GM21723 (cell line): ENCODE results near the gene AP4E1.
A peak's percentile ranks its signal among the peaks of the same experiment; 100 is the strongest.
"Not testable (repeated sequence)": the region's sequence is repeated elsewhere in the genome, so short reads cannot be mapped to it uniquely, and the experiment has no call there.

Experiments
- ATAC-seq: cut with Tn5 transposase; IDR thresholded peaks from one replicate; pipeline ENCODE4 v1.9.1; 2021; ENCODE audit warnings: mild to moderate bottlenecking, moderate library complexity; ENCODE audit not compliant: unreplicated experiment

The AP4E1 gene

DNA sequence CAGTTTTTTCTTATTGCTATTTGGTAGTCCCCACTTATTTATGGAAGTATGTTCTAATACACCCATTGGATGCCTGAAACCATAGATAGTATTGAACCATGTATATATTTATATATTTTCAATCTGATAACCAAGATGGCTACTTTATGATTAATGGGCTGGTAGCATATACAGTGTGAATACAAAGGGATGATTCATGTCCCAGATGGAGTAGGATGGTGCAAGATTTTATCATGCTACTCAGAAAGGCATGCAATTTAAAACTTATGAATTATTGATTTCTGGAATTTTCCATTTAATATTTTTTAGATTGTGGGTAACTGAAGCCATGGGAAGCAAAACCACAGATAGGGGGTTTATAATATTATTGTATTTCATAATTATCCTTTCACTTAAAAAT, 35.2 kb downstream of the AP4E1 start:
- ATAC-seq, result no peak

DNA sequence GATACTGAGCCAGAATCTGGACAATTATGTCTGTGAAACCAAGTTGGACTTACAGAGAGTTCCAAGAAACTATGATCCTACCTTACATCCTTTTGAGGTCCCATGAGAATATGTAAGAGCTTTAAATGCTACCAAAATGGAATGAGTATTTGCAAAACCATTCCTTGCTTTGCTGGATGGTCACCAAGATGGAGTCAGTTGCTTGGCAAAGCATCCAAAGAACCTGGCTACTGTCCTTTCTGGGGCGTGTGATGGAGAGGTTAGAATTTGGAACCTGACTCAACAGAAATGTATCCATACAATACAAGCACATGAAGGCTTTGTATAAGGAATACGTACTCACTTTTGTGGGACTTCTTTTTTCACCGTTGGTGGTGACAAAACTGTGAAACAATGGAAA, 36.2 kb downstream of the AP4E1 start:
- ATAC-seq, result no peak

DNA sequence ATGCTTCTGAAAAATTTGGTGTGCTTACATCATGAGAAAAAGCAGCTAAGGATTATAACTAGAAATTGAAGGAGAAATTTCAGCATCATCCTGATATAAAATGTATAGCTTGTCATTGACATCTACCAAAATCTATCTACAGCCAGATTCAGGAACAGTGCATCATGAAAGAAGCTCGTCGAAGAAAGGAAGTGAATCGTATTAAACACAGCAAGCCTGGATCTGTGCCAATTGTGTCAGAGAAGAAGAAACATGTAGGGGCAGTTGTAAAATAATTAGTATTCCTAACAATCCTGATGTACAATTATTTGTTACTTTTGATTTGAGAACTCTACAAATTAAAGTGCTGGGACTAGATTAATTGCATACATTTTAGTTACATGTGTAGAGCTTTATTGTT, 37.2 kb downstream of the AP4E1 start:
- no peak for ATAC-seq

DNA sequence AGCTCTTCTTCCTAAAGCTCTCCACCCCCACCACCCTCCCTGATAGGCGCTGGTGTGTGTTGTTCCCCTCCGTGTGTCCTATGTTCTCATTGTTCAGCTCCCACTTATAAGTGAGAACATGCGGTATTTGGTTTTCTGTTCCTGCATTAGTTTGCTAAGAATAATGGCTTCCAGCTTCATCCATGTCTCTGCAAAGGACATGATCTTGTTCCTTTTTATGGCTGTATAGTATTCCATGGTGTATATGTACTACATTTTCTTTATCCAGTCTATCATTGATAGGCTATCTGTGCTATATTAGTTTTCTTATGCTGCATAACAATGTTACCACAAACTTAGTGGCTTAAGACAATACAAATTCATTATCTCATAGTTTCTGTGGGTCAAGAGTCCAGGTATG, 42.3 kb downstream of the AP4E1 start:
- not testable (repeated sequence) for ATAC-seq

DNA sequence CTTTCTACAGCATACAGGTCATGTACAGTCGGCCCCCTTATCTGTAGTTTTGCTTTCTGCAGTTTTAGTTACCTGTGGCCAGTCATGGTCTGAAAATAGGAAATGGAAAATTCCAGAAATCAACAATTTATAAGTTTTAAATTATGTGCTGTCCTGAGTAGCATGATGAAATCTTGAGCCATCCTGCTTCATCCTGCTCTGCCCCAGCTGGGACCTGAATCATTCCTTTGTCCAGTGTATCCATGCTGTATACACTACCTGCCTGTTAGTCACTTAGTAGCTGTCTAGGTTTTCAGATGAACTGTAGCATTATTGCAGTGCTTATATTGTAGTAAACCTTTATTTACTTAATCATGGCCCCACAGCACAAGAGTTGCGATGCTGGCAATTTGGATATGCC, 44.8 kb downstream of the AP4E1 start:
- ATAC-seq, result no peak

DNA sequence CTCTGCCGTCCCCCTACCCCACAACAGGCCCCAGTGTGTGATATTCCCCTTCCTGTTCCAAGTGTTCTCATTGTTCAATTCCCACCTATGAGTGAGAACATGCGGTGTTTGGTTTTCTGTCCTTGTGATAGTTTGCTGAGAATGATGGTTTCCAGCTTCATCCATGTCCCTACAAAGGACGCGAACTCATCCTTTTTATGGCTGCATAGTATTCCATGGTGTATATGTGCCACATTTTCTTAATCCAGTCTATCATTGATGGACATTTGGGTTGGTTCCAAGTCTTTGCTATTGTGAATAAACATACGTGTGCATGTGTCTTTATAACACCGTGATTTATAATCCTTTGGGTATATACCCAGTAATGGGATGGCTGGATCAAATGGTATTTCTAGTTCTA, 46.4 kb downstream of the AP4E1 start:
- not testable (repeated sequence) for ATAC-seq

DNA sequence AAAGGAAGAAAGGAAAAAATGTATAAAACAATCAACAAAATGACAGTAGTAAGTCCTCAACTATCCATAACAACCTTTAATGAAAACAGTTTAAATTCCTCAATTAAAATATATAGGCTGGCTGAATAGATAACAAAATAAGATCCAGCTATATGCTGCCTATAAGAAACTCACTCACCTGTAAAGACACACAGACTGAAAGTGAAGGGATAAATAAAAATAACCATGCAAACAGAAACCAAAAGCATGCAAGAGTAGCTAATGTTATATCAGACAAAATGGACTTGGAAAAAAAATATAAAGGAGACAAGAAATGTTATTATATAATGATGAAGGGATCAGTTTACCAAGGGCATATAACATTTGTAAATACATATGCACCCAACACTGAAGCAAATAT, 51.2 kb downstream of the AP4E1 start:
- peak; percentile 63 for ATAC-seq

DNA sequence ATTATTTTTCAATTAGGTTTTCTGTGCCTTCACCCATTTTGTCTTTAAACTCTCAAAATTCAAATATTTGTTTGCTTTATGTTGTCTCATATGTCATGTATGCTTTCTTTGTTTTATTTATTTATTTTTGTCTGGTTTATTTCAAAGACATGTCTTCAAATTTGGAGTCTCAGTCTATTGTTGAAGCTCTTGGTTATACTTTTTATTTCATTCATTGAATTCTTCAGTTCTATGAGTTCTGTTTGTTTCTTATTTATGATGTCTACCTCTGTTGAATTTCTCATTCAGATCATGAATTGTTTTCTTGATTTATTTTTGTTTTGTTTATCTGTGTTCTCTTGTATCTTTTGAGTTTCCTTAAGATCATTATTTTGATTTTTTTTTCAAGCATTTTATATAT, 55.6 kb downstream of the AP4E1 start:
- ATAC-seq, result no peak

DNA sequence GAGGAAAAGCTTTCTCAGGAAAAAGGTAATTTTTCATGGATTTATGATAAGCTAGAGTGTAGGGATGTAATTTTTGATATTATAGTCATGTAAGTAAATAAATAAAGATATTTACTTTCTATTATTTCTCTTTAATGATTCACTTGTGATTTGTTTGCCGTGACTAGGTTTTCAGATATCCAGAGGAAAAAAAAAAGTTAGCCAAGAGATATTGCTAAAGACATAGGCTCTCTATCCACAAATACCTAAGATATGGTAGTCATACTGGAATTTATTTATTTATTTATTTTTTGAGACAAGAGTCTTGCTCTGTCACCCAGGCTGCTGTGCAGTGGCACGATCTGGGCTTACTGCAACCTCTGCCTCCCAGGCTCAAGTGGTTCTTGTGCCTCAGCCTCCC, 59.9 kb downstream of the AP4E1 start:
- no peak for ATAC-seq

DNA sequence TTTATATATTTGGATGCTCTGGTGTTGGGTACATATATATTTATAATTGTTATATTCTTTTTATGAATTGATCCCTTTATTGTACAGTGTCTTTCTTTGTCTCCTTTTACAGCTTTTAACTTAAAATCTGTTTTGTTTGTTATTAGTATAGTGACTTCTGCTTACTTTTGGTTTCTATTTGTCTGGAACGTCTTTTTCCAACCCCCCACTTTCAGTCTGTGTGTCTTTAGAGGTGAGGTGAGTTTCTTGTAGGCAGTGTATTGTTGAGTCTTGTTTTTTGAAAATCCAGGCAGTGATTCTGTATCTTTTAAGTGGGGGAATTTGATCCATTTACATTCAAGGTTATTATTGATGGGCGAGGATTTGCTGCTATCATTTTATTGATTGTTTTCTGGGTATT, 62.0 kb downstream of the AP4E1 start:
- ATAC-seq, result no peak

DNA sequence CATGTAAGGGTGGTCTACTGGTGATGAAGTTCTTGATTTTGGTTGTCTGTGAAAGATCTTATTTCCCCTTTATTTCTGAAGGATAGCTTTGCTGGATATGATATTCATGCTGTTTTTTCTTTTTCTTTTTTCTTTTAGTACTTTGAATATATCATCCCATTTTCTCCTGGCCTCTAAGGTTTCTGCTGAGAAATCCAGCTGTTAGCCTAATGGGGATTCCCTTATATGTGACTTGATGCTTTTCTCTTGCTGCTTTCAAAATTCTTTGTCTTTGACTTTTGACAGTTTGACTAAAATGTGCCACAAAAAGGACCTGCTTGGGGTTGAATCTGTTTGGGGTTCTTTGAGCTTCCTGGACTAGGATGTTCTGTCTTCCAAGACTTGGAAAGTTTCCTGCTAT, 62.6 kb downstream of the AP4E1 start:
- ATAC-seq, result no peak

DNA sequence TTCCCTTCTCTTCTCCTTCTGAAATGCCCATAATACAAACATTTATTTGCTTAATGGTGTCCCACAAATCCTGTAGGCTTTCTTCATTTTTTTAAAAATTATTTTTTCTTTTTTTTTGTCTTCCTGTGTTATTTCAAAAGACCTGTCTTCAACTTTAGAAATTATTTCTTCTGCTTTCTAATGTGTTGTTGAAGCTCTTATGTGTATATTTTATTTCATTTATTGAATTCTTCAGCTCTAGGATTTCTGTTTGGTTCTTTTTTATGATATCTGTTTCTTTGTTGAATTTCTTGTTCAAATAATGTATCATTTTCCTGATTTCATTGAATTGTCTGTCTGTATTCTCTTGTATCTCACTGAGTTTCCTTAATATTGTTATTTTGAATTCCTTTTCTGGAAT, 63.1 kb downstream of the AP4E1 start:
- no peak for ATAC-seq

DNA sequence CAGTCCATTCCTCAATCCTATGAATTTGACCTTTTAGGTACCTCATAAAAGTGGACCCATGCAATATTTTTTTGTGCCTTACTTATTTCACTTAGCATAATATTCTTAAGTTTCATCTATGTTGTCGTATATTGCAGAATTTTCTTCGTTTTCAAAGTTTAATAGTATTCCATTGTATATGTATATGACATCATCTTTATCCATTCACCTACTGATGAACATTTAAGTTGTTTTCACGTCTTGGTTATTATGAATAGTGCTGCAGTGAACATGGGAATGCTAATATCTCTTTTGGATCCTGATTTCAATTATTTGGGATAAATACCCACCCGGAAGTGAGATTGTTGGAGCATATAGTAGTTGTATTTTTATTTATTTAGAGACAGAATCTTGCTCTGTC, 65.1 kb downstream of the AP4E1 start:
- no peak for ATAC-seq

DNA sequence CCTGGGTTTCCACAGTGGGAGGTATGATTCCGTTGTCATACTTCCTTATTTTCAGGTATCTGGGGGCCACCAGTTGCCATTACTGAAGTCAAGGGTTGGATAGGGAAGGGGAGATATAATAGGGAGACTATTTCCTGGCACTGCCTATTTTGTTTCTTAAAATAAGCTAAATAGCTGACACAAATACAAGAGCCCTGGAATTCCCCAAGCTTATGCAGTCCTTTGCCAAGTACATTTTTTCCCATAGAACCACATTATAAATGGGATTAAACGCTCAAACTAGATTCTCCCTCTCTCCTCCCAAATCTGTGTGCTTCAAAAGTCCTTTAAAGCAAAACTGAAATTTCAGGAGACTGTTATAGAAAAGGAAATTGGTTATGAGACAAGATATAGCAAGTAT, 68.7 kb downstream of the AP4E1 start:
- no peak for ATAC-seq

DNA sequence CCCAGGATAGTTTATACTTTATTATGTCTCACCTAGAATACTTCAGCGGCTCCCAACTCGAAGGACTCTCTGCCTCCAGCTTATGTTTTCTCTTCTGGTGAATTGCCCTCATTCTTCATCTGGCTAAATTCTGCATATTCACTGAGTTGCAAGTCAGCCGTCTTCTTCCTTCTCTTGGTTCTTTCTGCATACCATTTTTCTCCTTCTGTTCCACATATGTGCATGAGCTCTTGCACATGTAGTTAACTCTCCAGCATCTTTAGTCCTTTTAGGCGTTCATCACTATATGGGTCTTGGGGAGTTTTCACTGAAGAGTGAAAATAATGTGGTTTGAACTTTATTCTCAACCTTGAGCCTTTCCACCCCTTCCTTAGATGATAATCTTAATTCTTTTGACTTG, 70.1 kb downstream of the AP4E1 start:
- no peak for ATAC-seq

DNA sequence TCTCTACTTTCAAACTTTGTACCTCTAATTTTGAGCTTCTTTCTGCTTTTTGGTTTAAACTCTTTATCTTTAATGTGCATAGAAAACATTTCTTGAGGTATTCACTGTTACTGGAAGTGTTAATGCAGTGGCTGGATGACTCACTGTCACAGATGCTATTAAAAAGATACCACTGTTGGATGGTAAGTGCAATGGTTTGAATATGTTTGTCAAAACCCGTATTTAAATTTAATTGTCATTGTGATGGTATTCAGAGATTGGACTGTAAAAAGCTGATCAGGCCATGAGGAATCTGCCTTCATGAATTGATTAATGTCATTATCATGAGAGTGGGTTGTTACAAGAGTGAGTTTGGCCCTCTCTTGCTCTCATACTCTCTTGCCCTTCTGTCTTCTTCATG, 70.6 kb downstream of the AP4E1 start:
- no peak for ATAC-seq

DNA sequence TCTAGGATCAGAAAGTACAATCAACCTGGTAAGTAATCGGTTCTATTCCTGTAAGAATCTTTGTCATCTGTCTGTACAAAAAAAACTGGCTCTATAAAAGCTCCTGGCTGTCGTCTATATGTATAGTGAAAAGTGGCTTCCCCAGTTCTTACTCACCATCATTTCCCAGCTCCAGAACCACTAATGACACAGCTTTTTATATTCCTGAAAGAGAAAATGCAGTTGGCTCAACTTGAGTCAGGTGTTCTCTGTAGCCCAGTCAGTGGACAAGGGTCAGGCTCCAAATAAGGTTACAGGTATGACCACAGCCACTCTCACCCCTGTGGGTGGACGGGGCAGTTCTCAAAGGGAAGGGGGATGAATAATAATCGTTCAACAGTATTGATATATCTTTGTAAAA, 85.1 kb downstream of the AP4E1 start:
- no peak for ATAC-seq

DNA sequence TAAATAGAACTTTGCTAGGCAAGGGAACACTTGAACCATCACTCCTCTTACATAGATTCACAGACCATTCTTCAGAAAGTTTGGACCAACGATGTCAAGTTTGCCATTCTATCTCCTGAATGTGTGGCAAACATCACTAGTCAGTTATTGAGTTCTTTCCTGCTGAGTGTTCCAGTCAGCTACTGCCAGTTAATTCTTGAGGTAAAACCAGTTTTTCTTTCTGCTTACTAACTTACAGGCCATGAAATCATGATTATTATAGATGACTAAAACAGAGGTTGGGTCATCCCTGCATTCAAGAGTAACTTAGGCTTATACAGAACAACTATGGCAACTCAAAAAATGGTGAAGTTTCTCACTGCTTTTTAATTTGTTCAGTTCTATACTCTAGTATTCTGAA, 88.2 kb downstream of the AP4E1 start:
- no peak for ATAC-seq

DNA sequence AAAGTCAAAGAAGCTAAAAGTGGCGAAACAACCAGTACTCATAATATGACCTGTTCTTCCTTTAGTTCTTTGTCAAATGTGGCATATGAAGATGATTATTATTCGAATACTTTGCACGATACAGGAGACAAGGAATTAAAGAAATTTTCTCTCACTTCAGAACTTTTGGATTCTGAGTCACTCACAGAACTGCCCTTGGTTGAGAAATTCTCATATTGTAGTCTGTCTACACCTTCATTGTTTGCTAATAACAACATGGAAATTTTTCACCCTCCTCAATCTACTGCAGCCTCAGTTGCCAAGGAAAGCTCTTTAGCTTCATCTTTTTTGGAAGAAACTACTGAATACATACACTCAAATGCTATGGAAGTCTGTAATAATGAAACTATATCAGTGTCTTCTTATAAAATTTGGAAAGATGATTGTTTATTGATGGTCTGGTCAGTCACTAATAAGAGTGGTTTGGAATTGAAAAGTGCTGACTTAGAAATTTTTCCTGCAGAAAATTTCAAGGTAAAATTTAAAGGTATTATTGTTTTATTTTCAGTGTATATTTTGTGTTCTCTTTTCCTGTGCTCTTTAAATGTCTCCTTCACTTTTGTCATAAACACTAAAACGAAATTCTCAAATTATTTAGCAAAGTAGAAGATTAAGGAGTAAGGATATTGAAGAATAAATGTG, 89.0 kb downstream of the AP4E1 start:
- ATAC-seq, result no peak

DNA sequence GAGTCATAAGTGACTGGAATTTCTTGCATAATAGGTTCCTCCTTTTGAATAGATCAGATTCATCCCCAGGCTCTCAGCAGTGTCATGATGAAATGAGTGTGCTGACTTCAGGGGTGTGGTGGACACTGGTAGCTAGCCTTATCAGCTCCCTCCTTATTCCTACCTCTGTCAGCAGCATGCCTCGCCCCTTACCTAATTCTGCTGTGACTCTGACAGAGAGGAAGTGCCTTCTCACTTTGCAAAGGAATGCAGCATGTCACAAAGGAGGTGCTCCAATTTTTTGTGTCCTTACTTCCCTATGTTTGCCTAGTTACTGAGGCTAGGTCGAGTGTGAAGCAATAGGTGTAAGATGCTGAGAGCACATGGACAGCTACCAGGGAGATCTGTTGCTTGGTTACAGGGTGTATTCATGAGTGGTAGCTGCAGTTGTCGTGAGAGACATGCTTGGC, 95.6 kb downstream of the AP4E1 start:
- no peak for ATAC-seq

DNA sequence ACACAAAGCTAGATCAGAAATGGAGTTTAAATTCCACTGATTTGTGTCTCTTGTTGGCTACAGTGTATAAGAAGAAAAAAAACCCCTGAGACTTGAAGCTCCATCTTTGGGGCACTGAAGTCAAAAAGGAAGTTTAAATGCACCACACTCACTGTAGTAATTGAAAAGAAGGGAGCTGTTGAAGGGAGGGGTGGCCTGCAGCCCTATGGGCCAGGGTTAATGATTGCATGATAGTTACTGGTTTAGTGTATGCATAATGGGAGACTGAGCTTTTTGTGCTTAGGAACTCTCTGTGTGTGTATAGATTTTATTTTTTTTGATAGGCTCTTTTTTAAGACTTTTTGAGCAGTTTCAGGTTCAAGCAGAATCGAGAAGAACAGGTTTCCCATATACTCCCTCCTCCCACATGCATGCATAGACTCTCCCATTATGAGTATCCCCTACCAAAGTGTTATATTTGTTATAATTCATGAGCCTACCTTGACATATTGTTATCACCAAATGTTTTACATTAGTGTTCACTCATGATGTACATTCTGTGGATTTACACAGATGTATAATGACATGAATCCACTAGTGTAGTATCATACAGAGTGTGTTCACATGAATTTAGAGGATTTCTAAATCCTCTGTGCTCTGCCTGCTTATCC, 98.0 kb downstream of the AP4E1 start:
- no peak for ATAC-seq

DNA sequence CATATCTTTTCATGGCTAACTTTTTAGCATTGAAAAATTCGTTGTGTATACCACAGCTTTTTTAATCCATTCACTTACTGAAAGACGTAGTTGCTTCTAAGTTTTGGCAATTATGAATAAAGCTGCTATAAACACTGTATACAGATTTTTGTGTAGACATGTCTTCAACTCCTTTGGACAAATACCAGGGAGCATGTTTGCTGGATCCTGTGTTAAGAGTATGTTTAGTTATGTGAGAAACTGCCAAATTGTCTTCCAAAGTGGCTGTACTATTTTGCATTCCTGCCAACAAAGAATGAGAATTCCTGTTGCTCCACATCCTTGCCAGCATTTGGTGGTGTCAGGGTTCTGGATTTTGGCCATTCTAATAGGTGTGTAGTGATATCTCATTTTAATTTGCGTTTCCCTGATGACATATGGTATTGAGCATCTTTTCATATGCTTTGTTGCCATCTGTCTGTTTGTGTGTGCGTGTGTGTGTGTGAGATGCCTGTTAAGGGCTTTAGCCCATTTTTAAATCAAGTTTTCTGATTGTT, 98.7 kb downstream of the AP4E1 start:
- ATAC-seq, result no peak

DNA sequence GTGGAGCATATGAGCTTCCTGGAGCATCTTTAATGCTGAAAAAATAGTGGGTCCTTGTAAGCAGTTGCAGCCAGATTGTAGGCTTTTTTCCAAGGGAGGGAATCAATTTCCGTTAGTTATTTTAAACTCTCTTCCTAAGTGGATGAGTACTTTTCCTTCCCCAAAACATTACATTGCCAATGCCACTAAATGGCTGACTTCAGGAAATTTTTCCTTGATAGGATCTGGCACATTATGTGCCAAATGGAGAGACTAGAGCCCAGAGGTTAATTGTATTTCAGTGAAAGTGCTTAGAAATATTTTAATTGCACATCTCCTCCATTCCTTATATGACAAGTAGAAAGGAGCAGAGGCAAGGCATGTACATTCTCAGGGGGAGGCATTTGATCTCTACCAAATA, 102.7 kb downstream of the AP4E1 start:
- ATAC-seq, result no peak
